HEK293 (cell line): ENCODE measurements around the gene OVOL1.

ENCODE experiments used
- CTCF ChIA-PET: fragments of 350-600 bp; formaldehyde crosslinking; extraction: SDS; loops from one replicate; lab custom pipeline; 2021; ENCODE audit warnings: antibody characterized with exemption; lab: Yijun Ruan, JAX
- POLR2A ChIA-PET: fragments of 300-600 bp; formaldehyde crosslinking; extraction: SDS; loops from one replicate; lab custom pipeline; 2020; ENCODE audit warnings: antibody characterized with exemption, inconsistent platforms; lab: Yijun Ruan, JAX
- H3K27ac ChIP-seq: fragments of 200-500 bp; sonication (Bioruptor generic); 2 replicates; pipeline ENCODE4 v1.5.1; 2014; ENCODE audit warnings: low read depth, low read length, control low read depth, inconsistent platforms; ENCODE audit errors: extremely low read depth
- H3K36me3 ChIP-seq, 2 experiments: fragments of 200-500 bp in 1 of 2; sonication (Bioruptor generic) in 1 of 2; 1 replicate in 1 of 2; 2 replicates in 1 of 2; pipeline ENCODE4 v1.5.1; 2014 to 2017; ENCODE audit warnings: inconsistent platforms in 2 of 2, low read length in 2 of 2; ENCODE audit not compliant: control insufficient read depth in 2 of 2, insufficient read depth in 1 of 2
- H3K4me1 ChIP-seq: fragments of 200-500 bp; sonication (Bioruptor generic); 2 replicates; pipeline ENCODE4 v1.5.1; 2014; ENCODE audit warnings: mild to moderate bottlenecking, low read length, inconsistent platforms; ENCODE audit not compliant: control insufficient read depth, insufficient read depth
- H3K4me3 ChIP-seq: 2 replicates; pipeline ENCODE4 v1.5.1; 2011; ENCODE audit warnings: low read depth, mild to moderate bottlenecking, control low read depth, low read length, moderate library complexity
- H3K9me3 ChIP-seq: fragments of 200-500 bp; sonication (Bioruptor generic); 2 replicates; pipeline ENCODE4 v1.5.1; 2014; ENCODE audit warnings: low read depth, low read length, inconsistent platforms; ENCODE audit not compliant: control insufficient read depth, insufficient read depth
- ATF2 ChIP-seq: fragments of 450-650 bp; formaldehyde crosslinking; IDR thresholded peaks from 2 replicates; pipeline ENCODE4 v1.5.1; 2016; ENCODE audit warnings: missing biosample characterization, missing genetic modification characterization, low read depth
- FEZF1 ChIP-seq: fragments of 450-650 bp; formaldehyde crosslinking; IDR thresholded peaks from 2 replicates; pipeline ENCODE4 v1.5.1; 2016; ENCODE audit warnings: missing biosample characterization, missing genetic modification characterization
- HOXC10 ChIP-seq: sonication (generic); formaldehyde crosslinking; IDR thresholded peaks from 2 replicates; pipeline ENCODE4 v1.8.1; 2023; ENCODE audit warnings: mild to moderate bottlenecking, missing genetic modification reagents
- KLF10 ChIP-seq: fragments of 450-650 bp; IDR thresholded peaks from 2 replicates; pipeline ENCODE4 v1.5.1; 2018; ENCODE audit warnings: missing biosample characterization, mild to moderate bottlenecking, missing genetic modification characterization
- SCRT2 ChIP-seq: fragments of 450-650 bp; formaldehyde crosslinking; IDR thresholded peaks from 2 replicates; pipeline ENCODE4 v1.5.1; 2016; ENCODE audit warnings: missing biosample characterization, missing genetic modification characterization
- ZFP37 ChIP-seq: fragments of 450-650 bp; formaldehyde crosslinking; IDR thresholded peaks from 2 replicates; pipeline ENCODE4 v1.5.1; 2016; ENCODE audit warnings: missing biosample characterization, missing genetic modification characterization
- ZNF239 ChIP-seq: fragments of 450-650 bp; formaldehyde crosslinking; IDR thresholded peaks from 2 replicates; pipeline ENCODE4 v1.5.1; 2016; ENCODE audit warnings: missing biosample characterization, missing genetic modification characterization
- ZNF302 ChIP-seq: fragments of 450-650 bp; formaldehyde crosslinking; IDR thresholded peaks from 2 replicates; pipeline ENCODE4 v1.5.1; 2016; ENCODE audit warnings: missing biosample characterization, missing genetic modification characterization, low read depth
- ZNF48 ChIP-seq: fragments of 450-650 bp; formaldehyde crosslinking; IDR thresholded peaks from 2 replicates; pipeline ENCODE4 v1.5.1; 2016; ENCODE audit warnings: missing biosample characterization, missing genetic modification characterization
- ZNF510 ChIP-seq: fragments of 450-650 bp; formaldehyde crosslinking; IDR thresholded peaks from 2 replicates; pipeline ENCODE4 v1.5.1; 2018; ENCODE audit warnings: mild to moderate bottlenecking, missing genetic modification characterization, missing biosample characterization; ENCODE audit not compliant: insufficient replicate concordance
- ZNF529 ChIP-seq: fragments of 450-650 bp; formaldehyde crosslinking; IDR thresholded peaks from 2 replicates; pipeline ENCODE4 v1.5.1; 2017; ENCODE audit warnings: missing genetic modification characterization, missing biosample characterization; ENCODE audit not compliant: insufficient replicate concordance
- ZNF530 ChIP-seq: fragments of 450-650 bp; formaldehyde crosslinking; IDR thresholded peaks from 2 replicates; pipeline ENCODE4 v1.5.1; 2016; ENCODE audit warnings: low read depth, missing biosample characterization, missing genetic modification characterization
- ZNF549 ChIP-seq: fragments of 450-650 bp; IDR thresholded peaks from 2 replicates; pipeline ENCODE4 v1.5.1; 2018; ENCODE audit warnings: missing biosample characterization, missing genetic modification characterization, mild to moderate bottlenecking, inconsistent platforms, moderate library complexity
- ZNF670 ChIP-seq: fragments of 450-650 bp; formaldehyde crosslinking; IDR thresholded peaks from 2 replicates; pipeline ENCODE4 v1.5.1; 2016; ENCODE audit warnings: missing biosample characterization, missing genetic modification characterization, low read depth
- ZNF701 ChIP-seq: fragments of 450-650 bp; formaldehyde crosslinking; IDR thresholded peaks from 2 replicates; pipeline ENCODE4 v1.5.1; 2016; ENCODE audit warnings: missing biosample characterization, missing genetic modification characterization
- ZNF747 ChIP-seq: fragments of 450-650 bp; formaldehyde crosslinking; IDR thresholded peaks from 2 replicates; pipeline ENCODE4 v1.5.1; 2016; ENCODE audit warnings: missing biosample characterization, missing genetic modification characterization
- TF ChIP-seq, protein P1 (sequence below): fragments of 450-650 bp; formaldehyde crosslinking; optimal IDR thresholded peaks from 2 replicates; pipeline ENCODE3; 2016; ENCODE audit warnings: missing biosample characterization, mild to moderate bottlenecking, missing genetic modification characterization
- TF ChIP-seq, protein P2 (sequence below): fragments of 450-650 bp; formaldehyde crosslinking; IDR thresholded peaks from 2 replicates; pipeline ENCODE4 v1.5.1; 2016; ENCODE audit warnings: missing biosample characterization, missing genetic modification characterization
- TF ChIP-seq, protein P3 (sequence below): fragments of 450-650 bp; formaldehyde crosslinking; IDR thresholded peaks from 2 replicates; pipeline ENCODE4 v1.5.1; 2017; ENCODE audit warnings: missing biosample characterization, missing genetic modification characterization

OVOL1 gene

DNA sequence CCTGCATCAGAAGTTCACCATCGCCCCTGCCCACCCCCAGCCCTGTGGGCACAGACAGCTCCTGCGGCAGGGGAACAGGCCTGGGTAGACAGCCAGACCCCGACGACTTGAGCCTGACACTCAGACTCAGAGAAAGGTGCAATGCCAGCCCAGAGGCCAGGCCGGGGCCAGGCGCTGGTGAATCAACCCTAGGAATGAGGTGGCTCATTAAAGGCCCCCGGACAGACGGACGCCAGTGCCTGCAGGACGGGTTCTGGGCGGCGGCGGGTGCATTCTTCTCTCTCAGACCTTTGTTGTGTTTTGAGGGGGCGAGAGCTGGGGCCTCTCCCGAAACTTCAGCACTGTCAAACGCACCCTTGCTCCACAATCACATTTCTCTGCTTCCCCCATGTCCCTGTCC is 5.6 kb downstream of the OVOL1 start (continued):
- TF ChIP-seq ZNF529 (tag by site-specific recombination) (no peak), ATF2 (no peak), ZNF670 (tag by site-specific recombination) (no peak), KLF10 (tag by site-specific recombination) (no peak), ZNF302 (tag by site-specific recombination) (no peak), ZNF48 (tag by site-specific recombination) (no peak), ZNF549 (no peak), ZNF530 (no peak)
- TF ChIP-seq, protein P1, sequence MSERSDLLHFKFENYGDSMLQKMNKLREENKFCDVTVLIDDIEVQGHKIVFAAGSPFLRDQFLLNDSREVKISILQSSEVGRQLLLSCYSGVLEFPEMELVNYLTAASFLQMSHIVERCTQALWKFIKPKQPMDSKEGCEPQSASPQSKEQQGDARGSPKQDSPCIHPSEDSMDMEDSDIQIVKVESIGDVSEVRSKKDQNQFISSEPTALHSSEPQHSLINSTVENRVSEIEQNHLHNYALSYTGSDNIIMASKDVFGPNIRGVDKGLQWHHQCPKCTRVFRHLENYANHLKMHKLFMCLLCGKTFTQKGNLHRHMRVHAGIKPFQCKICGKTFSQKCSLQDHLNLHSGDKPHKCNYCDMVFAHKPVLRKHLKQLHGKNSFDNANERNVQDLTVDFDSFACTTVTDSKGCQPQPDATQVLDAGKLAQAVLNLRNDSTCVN (tag by site-specific recombination): no peak
- TF ChIP-seq, protein P2, sequence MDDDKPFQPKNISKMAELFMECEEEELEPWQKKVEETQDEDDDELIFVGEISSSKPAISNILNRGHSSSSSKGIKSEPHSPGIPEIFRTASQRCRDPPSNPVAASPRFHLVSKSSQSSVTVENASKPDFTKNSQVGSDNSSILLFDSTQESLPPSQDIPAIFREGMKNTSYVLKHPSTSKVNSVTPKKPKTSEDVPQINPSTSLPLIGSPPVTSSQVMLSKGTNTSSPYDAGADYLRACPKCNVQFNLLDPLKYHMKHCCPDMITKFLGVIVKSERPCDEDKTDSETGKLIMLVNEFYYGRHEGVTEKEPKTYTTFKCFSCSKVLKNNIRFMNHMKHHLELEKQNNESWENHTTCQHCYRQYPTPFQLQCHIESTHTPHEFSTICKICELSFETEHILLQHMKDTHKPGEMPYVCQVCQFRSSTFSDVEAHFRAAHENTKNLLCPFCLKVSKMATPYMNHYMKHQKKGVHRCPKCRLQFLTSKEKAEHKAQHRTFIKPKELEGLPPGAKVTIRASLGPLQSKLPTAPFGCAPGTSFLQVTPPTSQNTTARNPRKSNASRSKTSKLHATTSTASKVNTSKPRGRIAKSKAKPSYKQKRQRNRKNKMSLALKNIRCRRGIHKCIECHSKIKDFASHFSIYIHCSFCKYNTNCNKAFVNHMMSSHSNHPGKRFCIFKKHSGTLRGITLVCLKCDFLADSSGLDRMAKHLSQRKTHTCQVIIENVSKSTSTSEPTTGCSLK (tag by site-specific recombination): no peak

DNA sequence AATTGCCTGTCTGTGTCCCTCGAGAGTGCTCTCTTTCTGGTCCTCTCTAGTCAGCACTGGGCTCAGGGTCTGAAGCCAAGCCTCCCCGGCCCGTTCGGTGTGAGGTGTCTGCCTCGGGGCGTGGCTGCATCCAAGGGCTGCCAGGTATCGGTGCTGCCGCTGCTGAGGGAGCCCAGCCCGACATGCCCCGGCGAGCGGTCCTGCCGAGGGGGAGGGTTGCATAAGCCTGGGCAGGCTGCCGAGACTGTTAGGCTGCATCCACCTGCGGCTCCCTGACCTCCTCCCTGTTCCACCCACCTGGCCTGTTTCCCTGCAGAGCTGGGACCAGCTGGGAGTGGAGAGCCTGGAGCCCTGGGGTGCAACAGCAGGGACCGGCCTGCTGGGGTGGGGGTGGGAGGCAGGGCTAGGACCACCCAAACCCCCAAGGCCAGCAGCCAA is 6.3 kb downstream of the OVOL1 start:
- Histone ChIP-seq H3K36me3 (no peaks in the 10 kb centered on the region), H3K9me3 (no peaks in the 10 kb centered on the region), H3K27ac (no peak overlapping the region), H3K4me3 (no peak overlapping the region), H3K4me1 (no peaks in the 10 kb centered on the region)
- ChIA-PET CTCF (interaction anchor here (2.5 kb wide), 1 partner anchor 13 kb away, joined by 8 read pairs; no protein-coding TSS in a partner anchor), POLR2A (no interaction called here)
- TF ChIP-seq ZNF239 (tag by site-specific recombination) (no peak), ZNF701 (no peak), SCRT2 (tag by site-specific recombination) (peak; percentile 53; the same call in 1 of the 2 replicates), HOXC10 (CRISPR knock-in tag) (no peak)

GRCh38 chr11:65793625-65794400 is 7.0 kb downstream of the OVOL1 start:
- CTCF ChIA-PET: interaction anchor here (1.1 to 2.5 kb wide), 2 partner anchors 14 to 24 kb away, joined by 5 to 8 read pairs; no protein-coding TSS in a partner anchor
- no peak overlapping the region for H3K4me3 ChIP-seq
- no peaks in the 10 kb centered on the region for H3K4me1 ChIP-seq
- no peaks in the 10 kb centered on the region for H3K36me3 ChIP-seq
- no peaks in the 10 kb centered on the region for H3K9me3 ChIP-seq
- TF ChIP-seq, protein P2 (tag by site-specific recombination): no peak
- TF ChIP-seq ZNF747 (tag by site-specific recombination) (no peak), FEZF1 (tag by site-specific recombination) (no peak), ZNF510 (tag by site-specific recombination) (no peak), ZFP37 (tag by site-specific recombination) (no peak)
- TF ChIP-seq, protein P3, sequence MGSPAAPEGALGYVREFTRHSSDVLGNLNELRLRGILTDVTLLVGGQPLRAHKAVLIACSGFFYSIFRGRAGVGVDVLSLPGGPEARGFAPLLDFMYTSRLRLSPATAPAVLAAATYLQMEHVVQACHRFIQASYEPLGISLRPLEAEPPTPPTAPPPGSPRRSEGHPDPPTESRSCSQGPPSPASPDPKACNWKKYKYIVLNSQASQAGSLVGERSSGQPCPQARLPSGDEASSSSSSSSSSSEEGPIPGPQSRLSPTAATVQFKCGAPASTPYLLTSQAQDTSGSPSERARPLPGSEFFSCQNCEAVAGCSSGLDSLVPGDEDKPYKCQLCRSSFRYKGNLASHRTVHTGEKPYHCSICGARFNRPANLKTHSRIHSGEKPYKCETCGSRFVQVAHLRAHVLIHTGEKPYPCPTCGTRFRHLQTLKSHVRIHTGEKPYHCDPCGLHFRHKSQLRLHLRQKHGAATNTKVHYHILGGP: no peak
- TF ChIP-seq, all 188 proteins: peak for 0
- no peak overlapping the region for H3K27ac ChIP-seq
- POLR2A ChIA-PET: no interaction called here
